Prostate gland (tissue), 2 donors: ENCODE measurements around the gene CASP9.

ENCODE experiments used
- CTCF ChIP-seq, 4 experiments: fragments of 200-600 bp in 2 of 4; fragments of 450-650 bp in 2 of 4; sonication (generic) in 2 of 4; IDR thresholded peaks; 1 replicate in 3 of 4; 2 replicates in 1 of 4; pipeline ENCODE4 v1.5.1; 2016 to 2019; ENCODE audit warnings: antibody characterized with exemption in 4 of 4, mild to moderate bottlenecking in 2 of 4, moderate library complexity in 2 of 4
- POLR2A ChIP-seq: fragments of 450-650 bp; IDR thresholded peaks from one replicate; pipeline ENCODE4 v1.6.1; 2016; ENCODE audit warnings: antibody characterized with exemption, mild to moderate bottlenecking
- POLR2AphosphoS5 ChIP-seq: sonication (generic); formaldehyde crosslinking; IDR thresholded peaks from one replicate; pipeline ENCODE4 v1.6.1; 2017; ENCODE audit warnings: antibody characterized with exemption

- no peak for TF ChIP-seq CTCF (IDR thresholded peaks at IDR 0.05)
- TF ChIP-seq POLR2A: no peak
- no peak for TF ChIP-seq POLR2AphosphoS5
These were observed 1.5 kb downstream of the CASP9 start for GRCh38 chr1:15522551-15522950.
